PC-3 (cell line): ENCODE data around the gene KIF21A. TPM values are rescaled to one million over a fixed set of nuclear protein-coding genes. Genes with fewer than 3 reads are reported as not detected.

ENCODE experiments used
- ATAC-seq: fragments of 200-7000 bp; cut with Tn5 transposase; 2 replicates; pipeline ENCODE4 v1.9.1; 2020; ENCODE audit warnings: mild to moderate bottlenecking, moderate library complexity
- BruUV-seq: library from RNA; stranded (reverse); fragments of 400-500 nt; replicated peaks from 2 replicates; lab custom pipeline; 2021; lab: Mats Ljungman, UMichigan
- CTCF ChIA-PET: fragments of 300-600 bp; sonication (Branson Sonifier 250); formaldehyde crosslinking; loops from one replicate; lab custom pipeline; 2022; ENCODE audit warnings: antibody characterized with exemption; lab: Charles Lee
- POLR2A ChIA-PET: fragments of 300-600 bp; sonication (Branson Sonifier 250); formaldehyde crosslinking; loops from one replicate; lab custom pipeline; 2022; ENCODE audit warnings: antibody characterized with exemption; ENCODE audit not compliant: unreplicated experiment; lab: Charles Lee
- DNase-seq: peaks from one replicate; pipeline ENCODE4 v3.0.0-alpha.2; 2015
- H2AFZ ChIP-seq: fragments of 300-600 bp; sonication (generic); 2 replicates; pipeline ENCODE4 v1.6.0; 2016; ENCODE audit warnings: antibody characterized with exemption, low read length
- H3F3A ChIP-seq: fragments of 300-600 bp; sonication (generic); one replicate; pipeline ENCODE4 v1.6.0; 2017; ENCODE audit warnings: antibody characterized with exemption, low read length, control low read depth, mild to moderate bottlenecking; ENCODE audit not compliant: unreplicated experiment
- H3K27ac ChIP-seq: fragments of 300-600 bp; sonication (generic); 2 replicates; pipeline ENCODE4 v1.5.1; 2016; ENCODE audit warnings: mild to moderate bottlenecking, low read length
- H3K27me3 ChIP-seq: fragments of 300-600 bp; sonication (generic); 2 replicates; pipeline ENCODE4 v1.6.1; 2016; ENCODE audit warnings: low read length, mixed read lengths
- H3K36me3 ChIP-seq: fragments of 300-600 bp; sonication (generic); 2 replicates; pipeline ENCODE4 v1.6.1; 2016; ENCODE audit warnings: low read depth, mixed run types, low read length, mixed read lengths
- H3K4me1 ChIP-seq: fragments of 300-600 bp; sonication (generic); 2 replicates; pipeline ENCODE4 v1.5.1; 2016; ENCODE audit warnings: low read length; ENCODE audit not compliant: insufficient read depth
- H3K4me2 ChIP-seq: fragments of 300-600 bp; sonication (generic); 2 replicates; pipeline ENCODE4 v1.6.0; 2016; ENCODE audit warnings: low read length
- H3K4me3 ChIP-seq: fragments of 300-600 bp; sonication (generic); 2 replicates; pipeline ENCODE4 v1.5.1; 2016; ENCODE audit warnings: mild to moderate bottlenecking, low read length, mixed read lengths
- H3K79me2 ChIP-seq: fragments of 300-600 bp; sonication (generic); 2 replicates; pipeline ENCODE4 v1.6.1; 2017; ENCODE audit warnings: low read length, mixed read lengths
- H3K9ac ChIP-seq: fragments of 300-600 bp; sonication (generic); 2 replicates; pipeline ENCODE4 v1.6.0; 2016; ENCODE audit warnings: mild to moderate bottlenecking, low read length
- H3K9me2 ChIP-seq: fragments of 300-600 bp; sonication (generic); replicated peaks from 2 replicates; pipeline ENCODE4 v1.6.1; 2016; ENCODE audit warnings: mixed run types, low read length, mixed read lengths
- H3K9me3 ChIP-seq: fragments of 300-600 bp; sonication (generic); 2 replicates; pipeline ENCODE4 v1.6.1; 2016; ENCODE audit warnings: low read length, mixed read lengths
- H4K20me1 ChIP-seq: fragments of 300-600 bp; sonication (generic); 2 replicates; pipeline ENCODE4 v1.6.1; 2016; ENCODE audit warnings: low read length, mixed read lengths
- EZH2 ChIP-seq: fragments of 300-600 bp; sonication (generic); IDR thresholded peaks from one replicate; pipeline ENCODE4 v1.6.1; 2017; ENCODE audit warnings: antibody characterized with exemption, mild to moderate bottlenecking, low read length; ENCODE audit not compliant: unreplicated experiment
- EZH2phosphoT487 ChIP-seq: fragments of 300-600 bp; sonication (generic); IDR thresholded peaks from 2 replicates; pipeline ENCODE4 v1.6.1; 2018; ENCODE audit warnings: mild to moderate bottlenecking, antibody characterized with exemption, low read length, borderline replicate concordance
- intact Hi-C: fragments of 100-400 bp; cut with micrococcal nuclease; formaldehyde crosslinking; loops from 2 replicates; pipeline ENCODE4 v1.9.0; 2023
- total RNA-seq: library from RNA; depleted of rRNA; stranded (reverse); fragments of >200 nt; gene quantifications from 2 replicates; pipeline ENCODE4 v1.2.3, GENCODE V29; 2014
- TF ChIP-seq, protein P1 (sequence below): fragments of 300-600 bp; sonication (generic); conservative IDR thresholded peaks from 2 replicates; pipeline ENCODE4 v1.5.1; 2017; ENCODE audit warnings: antibody characterized with exemption, low read depth, mild to moderate bottlenecking, low read length

KIF21A gene
- total RNA-seq, 1 experiment from 2014 or later = 25.1 TPM

DNA sequence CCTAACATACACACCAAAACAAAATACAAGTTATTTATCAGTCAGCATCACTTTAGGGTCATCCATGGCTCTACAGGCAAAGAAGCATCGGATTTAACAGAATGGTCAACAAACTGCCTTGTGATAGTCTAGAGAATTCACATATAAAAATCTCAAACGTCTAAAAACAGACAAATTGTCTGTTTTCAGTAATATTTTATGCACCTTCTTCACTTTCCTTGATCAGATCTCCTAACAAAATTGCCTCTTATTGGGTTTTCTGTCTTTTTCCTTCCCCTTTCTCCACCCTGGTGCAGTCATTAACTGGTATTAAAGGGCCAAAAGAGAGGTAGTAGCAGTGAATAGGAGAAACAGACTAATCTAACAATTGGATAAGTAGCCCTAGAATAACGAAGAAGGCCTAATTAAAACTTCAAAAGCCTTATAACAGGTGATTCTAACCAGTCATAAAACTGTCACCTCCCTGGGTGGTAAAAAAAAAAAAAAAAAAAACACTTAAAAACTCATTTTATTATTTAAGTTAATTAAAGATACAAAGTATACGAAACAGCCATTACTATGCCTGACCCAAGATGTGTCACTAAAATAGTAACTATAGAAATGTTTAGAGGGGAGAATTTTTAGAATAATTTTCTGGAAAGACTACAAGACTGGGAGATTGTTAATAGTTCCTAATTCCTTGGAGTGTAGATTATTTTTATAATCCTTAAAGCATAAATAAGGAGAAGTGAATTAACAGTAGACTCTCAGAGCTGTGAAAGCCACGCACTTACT is 1.5 kb downstream of the KIF21A start:
- peaks cover 15% of the 10 kb centered on the region; the same call in 1 of the 2 replicates for H4K20me1 ChIP-seq
- H3K79me2 ChIP-seq = peaks cover 62% of the 10 kb centered on the region
- H3K9me2 ChIP-seq = no peaks in the 10 kb centered on the region
- peak overlapping the region; percentile 83 for H3K4me2 ChIP-seq
- ATAC-seq = no peak
- H2AFZ ChIP-seq = peak overlapping the region; percentile 56; the same call in 1 of the 2 replicates
- DNase-seq = no peak
- no peaks in the 10 kb centered on the region for H3K9me3 ChIP-seq
- no peaks in the 10 kb centered on the region for H3K27me3 ChIP-seq
- no TSS peak for BruUV-seq
- intact Hi-C loops = loop anchor here (5.0 kb wide), 2 partner anchors 66 to 251 kb away; no protein-coding TSS in a partner anchor
- H3K4me1 ChIP-seq = peaks cover 22% of the 10 kb centered on the region
- peak overlapping the region; percentile 78 for H3K9ac ChIP-seq
- ChIA-PET POLR2A (interaction anchor here (0.6 kb wide), 1 partner anchor 194 kb away, joined by 5 read pairs; no protein-coding TSS in a partner anchor), CTCF (no interaction called here)
- H3F3A ChIP-seq = no peaks in the 10 kb centered on the region
- H3K4me3 ChIP-seq = peak overlapping the region; percentile 81
- no peak overlapping the region for H3K27ac ChIP-seq
- H3K36me3 ChIP-seq = no peaks in the 10 kb centered on the region
- TF ChIP-seq EZH2 (no peak), EZH2phosphoT487 (no peak)

DNA sequence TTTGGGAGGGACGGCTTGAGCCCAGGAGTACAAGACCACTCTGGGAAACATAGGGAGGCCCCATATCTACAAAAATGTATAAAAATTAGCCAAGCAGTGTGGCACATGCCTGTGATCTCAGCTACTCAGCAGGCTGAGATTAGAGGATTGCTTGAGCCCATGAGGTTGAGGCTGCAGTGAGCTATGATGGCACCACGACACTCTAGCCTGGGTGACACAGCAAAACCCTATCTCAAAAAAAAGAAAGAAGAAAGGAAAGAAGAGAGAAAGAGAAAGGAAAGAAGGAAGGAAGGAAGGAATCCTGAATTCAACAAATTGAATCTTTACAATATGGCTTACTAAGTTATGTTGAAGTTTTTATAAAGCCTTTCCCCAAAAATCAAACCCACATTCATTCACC is 2.1 kb downstream of the KIF21A start:
- no peak for TF ChIP-seq EZH2
- TF ChIP-seq EZH2phosphoT487 = no peak
- TF ChIP-seq, protein P1, sequence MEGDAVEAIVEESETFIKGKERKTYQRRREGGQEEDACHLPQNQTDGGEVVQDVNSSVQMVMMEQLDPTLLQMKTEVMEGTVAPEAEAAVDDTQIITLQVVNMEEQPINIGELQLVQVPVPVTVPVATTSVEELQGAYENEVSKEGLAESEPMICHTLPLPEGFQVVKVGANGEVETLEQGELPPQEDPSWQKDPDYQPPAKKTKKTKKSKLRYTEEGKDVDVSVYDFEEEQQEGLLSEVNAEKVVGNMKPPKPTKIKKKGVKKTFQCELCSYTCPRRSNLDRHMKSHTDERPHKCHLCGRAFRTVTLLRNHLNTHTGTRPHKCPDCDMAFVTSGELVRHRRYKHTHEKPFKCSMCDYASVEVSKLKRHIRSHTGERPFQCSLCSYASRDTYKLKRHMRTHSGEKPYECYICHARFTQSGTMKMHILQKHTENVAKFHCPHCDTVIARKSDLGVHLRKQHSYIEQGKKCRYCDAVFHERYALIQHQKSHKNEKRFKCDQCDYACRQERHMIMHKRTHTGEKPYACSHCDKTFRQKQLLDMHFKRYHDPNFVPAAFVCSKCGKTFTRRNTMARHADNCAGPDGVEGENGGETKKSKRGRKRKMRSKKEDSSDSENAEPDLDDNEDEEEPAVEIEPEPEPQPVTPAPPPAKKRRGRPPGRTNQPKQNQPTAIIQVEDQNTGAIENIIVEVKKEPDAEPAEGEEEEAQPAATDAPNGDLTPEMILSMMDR = no peak
- ChIA-PET CTCF (no interaction called here), POLR2A (no interaction called here)
- peaks cover 22% of the 10 kb centered on the region for H3K4me1 ChIP-seq
- no peaks in the 10 kb centered on the region for H3K27me3 ChIP-seq
- H3K36me3 ChIP-seq = no peaks in the 10 kb centered on the region
- no peak overlapping the region for H3K9ac ChIP-seq
- H3K79me2 ChIP-seq = peaks cover 66% of the 10 kb centered on the region
- no peak for DNase-seq
- H3K27ac ChIP-seq = no peak overlapping the region
- intact Hi-C loops = loop anchor here (5.0 kb wide), 2 partner anchors 67 to 252 kb away; no protein-coding TSS in a partner anchor
- no peak overlapping the region for H2AFZ ChIP-seq
- ATAC-seq = no peak
- no peaks in the 10 kb centered on the region for H3F3A ChIP-seq
- BruUV-seq = no TSS peak
- peak overlapping the region; percentile 81 for H3K4me3 ChIP-seq
- no peaks in the 10 kb centered on the region for H3K9me2 ChIP-seq
- peak overlapping the region; percentile 83 for H3K4me2 ChIP-seq
- H3K9me3 ChIP-seq = no peaks in the 10 kb centered on the region
- peaks cover 15% of the 10 kb centered on the region; the same call in 1 of the 2 replicates for H4K20me1 ChIP-seq

DNA sequence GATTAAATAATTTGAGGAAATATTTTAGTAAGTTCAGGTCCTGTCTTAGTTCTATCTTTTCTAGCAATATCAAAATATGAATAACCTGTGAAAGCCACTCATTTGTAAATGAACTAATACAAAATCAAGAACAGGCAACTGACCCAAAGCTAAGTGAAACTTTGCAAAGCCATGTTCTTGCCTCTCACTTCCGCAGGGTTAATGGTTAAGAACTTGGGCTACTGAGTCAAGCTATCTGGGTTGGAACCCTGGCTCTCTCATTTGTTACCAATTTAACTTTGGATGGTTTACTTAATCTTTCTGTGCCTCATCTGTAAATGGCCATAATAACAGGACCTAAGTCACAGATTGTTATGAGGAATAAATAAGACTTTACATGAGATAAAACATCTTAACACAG is 2.8 kb downstream of the KIF21A start:
- Histone ChIP-seq H3K27ac (no peak overlapping the region), H3K4me1 (peaks cover 22% of the 10 kb centered on the region), H2AFZ (no peak overlapping the region), H3F3A (no peaks in the 10 kb centered on the region), H3K9ac (no peak overlapping the region), H3K9me2 (no peaks in the 10 kb centered on the region), H3K27me3 (no peaks in the 10 kb centered on the region), H4K20me1 (peaks cover 15% of the 10 kb centered on the region; the same call in 1 of the 2 replicates), H3K4me2 (peak overlapping the region; percentile 83), H3K36me3 (no peaks in the 10 kb centered on the region), H3K79me2 (peaks cover 73% of the 10 kb centered on the region), H3K4me3 (peak overlapping the region; percentile 81; the same call in 1 of the 2 replicates), H3K9me3 (no peaks in the 10 kb centered on the region)
- POLR2A ChIA-PET = no interaction called here
- BruUV-seq = no TSS peak
- CTCF ChIA-PET = no interaction called here
- intact Hi-C loops = loop anchor here (5.0 kb wide), 2 partner anchors 67 to 252 kb away; no protein-coding TSS in a partner anchor
- TF ChIP-seq EZH2 (no peak), EZH2phosphoT487 (no peak)
- TF ChIP-seq, protein P1 = no peak
- ATAC-seq = no peak
- no peak for DNase-seq
